Measurements from ENCODE around the gene MSN.

Gene MSN

DNA sequence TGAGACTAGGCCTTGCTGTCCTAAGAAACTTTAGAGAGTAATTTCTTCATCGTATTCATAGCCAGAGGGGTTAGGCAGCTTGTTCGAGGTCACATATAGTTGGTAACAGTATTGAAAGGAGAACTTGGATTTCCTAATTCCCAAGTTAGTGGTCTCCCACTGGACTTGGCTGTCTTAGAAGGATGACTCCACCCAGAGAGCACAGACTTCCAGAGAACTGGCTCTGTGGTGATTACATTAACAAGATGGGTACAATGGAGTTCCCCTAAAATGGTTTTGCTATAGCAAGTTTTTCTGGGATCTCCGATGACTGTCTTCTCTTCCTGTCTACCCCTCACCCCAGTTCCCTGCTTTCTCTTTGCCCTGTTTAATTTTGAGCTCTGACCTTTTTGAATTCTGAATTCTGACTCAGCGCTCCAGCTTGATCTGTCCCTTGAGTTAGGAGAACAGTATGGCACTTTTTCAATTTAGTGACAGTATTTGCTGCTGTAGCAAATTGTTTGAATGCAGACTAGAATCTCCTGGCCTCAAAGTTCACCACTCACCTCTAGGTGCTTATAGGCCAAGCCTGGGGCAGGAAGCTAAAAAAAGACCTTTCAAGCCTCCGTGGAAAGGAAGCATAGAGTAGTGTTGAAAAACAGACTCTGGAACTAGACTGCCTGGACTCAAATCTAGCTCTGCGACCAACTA is 6.9 kb downstream of the MSN start:
- Histone ChIP-seq H3K4me1 (ENCODE audit: control insufficient read depth, insufficient read depth, low read length) (0 out of 2 replicates have a peak, but pooled peaks cover 2% of the 10 kb centered on the region), H3K27me3 (ENCODE audit: control insufficient read depth, insufficient read depth, low read length) (no peaks in the 10 kb centered on the region), H3K27ac (ENCODE audit: low read depth, low read length) (no peak overlapping the region), H3K36me3 (ENCODE audit: control insufficient read depth, insufficient read depth, low read length) (0 out of 2 replicates have a peak, but pooled peaks cover 7% of the 10 kb centered on the region), H3K4me3 (ENCODE audit: low read depth, low read length) (no peak overlapping the region), H3K9ac (ENCODE audit: low read depth, low read length) (no peak overlapping the region), H3K9me3 (ENCODE audit: control insufficient read depth, insufficient read depth, low read length) (peaks cover 35% of the 10 kb centered on the region)

DNA sequence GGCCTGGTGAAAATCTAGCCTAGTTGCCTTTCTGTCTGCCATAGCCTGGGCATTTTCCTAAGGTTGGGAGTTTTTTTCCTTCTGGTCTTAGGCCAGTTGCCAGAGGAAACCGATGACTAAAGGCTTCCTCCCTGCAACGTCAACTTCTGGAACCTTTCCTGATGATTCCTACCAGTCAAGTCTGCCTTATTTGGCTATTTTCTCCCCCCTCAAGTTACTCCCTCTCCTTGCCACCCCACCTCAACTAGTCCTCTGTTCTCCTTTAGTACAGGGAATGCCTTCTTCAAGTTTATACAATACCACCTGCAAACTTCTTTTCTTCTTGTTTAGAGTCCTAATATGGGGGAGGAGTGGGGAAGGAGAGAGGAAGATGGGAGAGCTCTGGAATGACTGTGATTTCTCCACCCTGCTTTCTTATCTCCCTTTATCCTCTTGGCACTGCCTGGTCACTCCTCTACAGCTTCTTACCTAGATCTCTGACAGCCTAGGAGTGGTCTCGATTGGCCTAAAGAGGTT is 10.6 kb downstream of the MSN start:
- Histone ChIP-seq H3K4me3 (ENCODE audit: low read depth, low read length) (no peak overlapping the region), H3K27me3 (ENCODE audit: control insufficient read depth, insufficient read depth, low read length) (no peaks in the 10 kb centered on the region), H3K9me3 (ENCODE audit: control insufficient read depth, insufficient read depth, low read length) (peaks cover 33% of the 10 kb centered on the region), H3K36me3 (ENCODE audit: control insufficient read depth, insufficient read depth, low read length) (peaks cover 7% of the 10 kb centered on the region; the same call in 1 of the 2 replicates), H3K27ac (ENCODE audit: low read depth, low read length) (no peak overlapping the region), H3K9ac (ENCODE audit: low read depth, low read length) (no peak overlapping the region), H3K4me1 (ENCODE audit: control insufficient read depth, insufficient read depth, low read length) (no peaks in the 10 kb centered on the region)

DNA sequence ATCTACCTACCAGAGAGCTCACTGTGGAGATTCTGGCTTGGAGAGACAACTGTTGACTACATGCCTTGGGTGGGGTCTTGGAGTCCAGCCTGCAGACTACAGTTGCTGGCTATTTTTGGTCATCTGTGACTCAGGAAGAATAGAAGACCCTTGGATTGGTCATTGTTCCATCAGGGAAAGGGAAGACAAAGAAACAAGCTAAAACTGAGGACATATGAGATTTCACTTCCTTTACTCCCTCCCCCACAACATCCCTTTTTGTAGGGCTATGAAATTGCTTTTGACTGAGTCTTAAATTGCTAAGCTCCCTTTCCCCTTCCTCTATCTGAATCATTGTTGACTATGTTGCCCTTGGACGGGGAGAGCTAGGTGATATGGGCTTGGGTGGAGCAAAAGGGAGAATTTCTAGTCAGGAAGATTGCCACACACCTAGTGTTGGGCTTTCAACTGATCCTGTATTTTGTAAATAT is 11.7 kb downstream of the MSN start:
- Histone ChIP-seq H3K27ac (ENCODE audit: low read depth, low read length) (no peak overlapping the region), H3K9me3 (ENCODE audit: control insufficient read depth, insufficient read depth, low read length) (peaks cover 33% of the 10 kb centered on the region), H3K9ac (ENCODE audit: low read depth, low read length) (no peak overlapping the region), H3K4me1 (ENCODE audit: control insufficient read depth, insufficient read depth, low read length) (no peaks in the 10 kb centered on the region), H3K36me3 (ENCODE audit: control insufficient read depth, insufficient read depth, low read length) (peaks cover 2% of the 10 kb centered on the region; the same call in 1 of the 2 replicates), H3K4me3 (ENCODE audit: low read depth, low read length) (no peak overlapping the region), H3K27me3 (ENCODE audit: control insufficient read depth, insufficient read depth, low read length) (no peaks in the 10 kb centered on the region)

DNA sequence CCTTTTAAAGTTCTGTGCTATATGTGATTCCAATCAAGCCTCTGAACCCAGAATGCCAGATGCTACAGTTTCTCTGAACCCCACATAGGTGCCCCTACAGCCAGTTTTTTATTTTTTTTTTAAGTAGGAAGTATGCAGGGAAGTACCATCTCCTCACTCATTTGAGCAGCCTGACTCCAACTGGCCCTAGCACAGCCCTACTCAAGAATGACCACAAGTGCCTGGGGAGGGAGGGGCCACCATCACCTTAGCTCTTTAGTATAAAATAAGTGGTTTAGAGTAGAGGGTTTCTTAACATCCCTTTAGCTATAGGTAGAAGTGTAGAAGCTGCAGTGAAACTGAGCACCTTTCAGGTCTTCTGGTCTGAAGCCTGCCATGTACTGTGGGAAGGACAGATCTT is 14.4 kb downstream of the MSN start:
- Histone ChIP-seq H3K27ac (ENCODE audit: low read depth, low read length) (no peak overlapping the region), H3K4me3 (ENCODE audit: low read depth, low read length) (no peak overlapping the region), H3K27me3 (ENCODE audit: control insufficient read depth, insufficient read depth, low read length) (no peaks in the 10 kb centered on the region), H3K4me1 (ENCODE audit: control insufficient read depth, insufficient read depth, low read length) (no peaks in the 10 kb centered on the region), H3K9ac (ENCODE audit: low read depth, low read length) (no peak overlapping the region), H3K9me3 (ENCODE audit: control insufficient read depth, insufficient read depth, low read length) (peaks cover 35% of the 10 kb centered on the region), H3K36me3 (ENCODE audit: control insufficient read depth, insufficient read depth, low read length) (no peaks in the 10 kb centered on the region; the same call in 1 of the 2 replicates)

DNA sequence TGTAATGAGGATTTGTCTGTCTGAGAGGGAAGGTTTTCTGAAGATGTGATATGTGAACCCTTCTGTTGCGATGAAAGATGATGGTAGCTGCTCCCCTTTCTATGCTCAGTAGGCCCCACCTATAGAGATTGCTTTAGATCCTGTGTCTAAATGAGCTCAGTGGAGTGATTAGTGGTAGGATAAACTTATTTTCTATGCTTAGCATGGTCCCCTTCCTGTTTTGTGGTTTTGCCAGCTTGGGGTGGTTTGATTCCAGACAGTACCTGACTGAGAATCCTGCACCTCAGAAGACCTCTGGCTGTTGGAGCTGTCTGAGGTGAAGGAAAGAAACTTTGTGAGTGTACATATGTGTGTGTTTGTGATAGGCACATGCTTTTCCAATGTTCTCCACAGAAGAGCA is 17.7 kb downstream of the MSN start:
- Histone ChIP-seq H3K36me3 (ENCODE audit: control insufficient read depth, insufficient read depth, low read length) (no peaks in the 10 kb centered on the region; the same call in 1 of the 2 replicates), H3K4me3 (ENCODE audit: low read depth, low read length) (no peak overlapping the region), H3K4me1 (ENCODE audit: control insufficient read depth, insufficient read depth, low read length) (no peaks in the 10 kb centered on the region)

DNA sequence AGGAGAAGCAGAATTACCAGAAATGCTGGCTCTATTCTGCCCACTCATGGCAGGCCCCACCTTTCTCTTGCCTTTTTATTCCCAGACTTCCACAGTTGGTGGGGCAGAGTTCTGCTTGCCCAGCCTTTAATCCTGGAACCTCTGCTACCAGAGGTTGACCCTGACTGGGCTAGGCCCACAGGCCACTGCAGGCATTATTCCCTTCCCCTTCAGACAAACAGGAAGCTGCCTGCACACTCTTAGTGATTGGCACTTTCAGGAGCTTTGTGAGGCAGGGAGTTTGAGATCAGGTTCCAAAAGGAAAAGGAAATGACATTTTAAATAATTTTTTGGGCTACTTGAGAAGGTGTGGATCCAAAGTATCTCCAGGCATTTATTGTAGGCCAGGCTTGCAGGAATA is 18.8 kb downstream of the MSN start:
- Histone ChIP-seq H3K36me3 (ENCODE audit: control insufficient read depth, insufficient read depth, low read length) (no peaks in the 10 kb centered on the region; the same call in 1 of the 2 replicates), H3K27me3 (ENCODE audit: control insufficient read depth, insufficient read depth, low read length) (no peaks in the 10 kb centered on the region), H3K27ac (ENCODE audit: low read depth, low read length) (no peak overlapping the region), H3K4me1 (ENCODE audit: control insufficient read depth, insufficient read depth, low read length) (no peaks in the 10 kb centered on the region), H3K9me3 (ENCODE audit: control insufficient read depth, insufficient read depth, low read length) (peaks cover 41% of the 10 kb centered on the region), H3K4me3 (ENCODE audit: low read depth, low read length) (no peak overlapping the region), H3K9ac (ENCODE audit: low read depth, low read length) (no peak overlapping the region)

More for the DNA sequence above, 17.7 kb downstream of the MSN start:
- no peak overlapping the region for H3K9ac ChIP-seq (ENCODE audit: low read depth, low read length)
- H3K27me3 ChIP-seq (ENCODE audit: control insufficient read depth, insufficient read depth, low read length) = no peaks in the 10 kb centered on the region
- no peak overlapping the region for H3K27ac ChIP-seq (ENCODE audit: low read depth, low read length)
- peaks cover 32% of the 10 kb centered on the region for H3K9me3 ChIP-seq (ENCODE audit: control insufficient read depth, insufficient read depth, low read length)

DNA sequence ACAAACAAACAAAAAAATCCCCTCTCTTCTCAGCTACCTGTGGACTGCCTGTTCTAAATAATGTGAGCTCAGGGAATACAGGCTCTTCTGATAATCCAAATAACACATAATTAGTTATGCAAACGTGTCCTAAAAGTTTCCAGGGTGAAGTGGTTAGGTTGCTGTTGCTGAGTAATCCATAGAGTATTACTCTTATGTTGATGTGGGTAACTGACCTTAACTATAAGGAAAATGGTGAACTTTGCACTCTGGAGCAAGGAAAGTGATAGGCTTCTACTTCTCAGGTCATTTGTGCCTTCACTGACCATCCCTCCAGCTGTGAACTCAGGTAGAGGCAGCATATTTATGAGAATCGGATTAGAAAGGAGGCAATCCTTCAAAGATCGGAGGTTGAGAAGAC is 19.9 kb downstream of the MSN start:
- Histone ChIP-seq H3K9me3 (ENCODE audit: control insufficient read depth, insufficient read depth, low read length) (peaks cover 40% of the 10 kb centered on the region), H3K4me1 (ENCODE audit: control insufficient read depth, insufficient read depth, low read length) (no peaks in the 10 kb centered on the region), H3K9ac (ENCODE audit: low read depth, low read length) (no peak overlapping the region), H3K27ac (ENCODE audit: low read depth, low read length) (no peak overlapping the region), H3K4me3 (ENCODE audit: low read depth, low read length) (no peak overlapping the region), H3K36me3 (ENCODE audit: control insufficient read depth, insufficient read depth, low read length) (no peaks in the 10 kb centered on the region; the same call in 1 of the 2 replicates), H3K27me3 (ENCODE audit: control insufficient read depth, insufficient read depth, low read length) (no peaks in the 10 kb centered on the region)

DNA sequence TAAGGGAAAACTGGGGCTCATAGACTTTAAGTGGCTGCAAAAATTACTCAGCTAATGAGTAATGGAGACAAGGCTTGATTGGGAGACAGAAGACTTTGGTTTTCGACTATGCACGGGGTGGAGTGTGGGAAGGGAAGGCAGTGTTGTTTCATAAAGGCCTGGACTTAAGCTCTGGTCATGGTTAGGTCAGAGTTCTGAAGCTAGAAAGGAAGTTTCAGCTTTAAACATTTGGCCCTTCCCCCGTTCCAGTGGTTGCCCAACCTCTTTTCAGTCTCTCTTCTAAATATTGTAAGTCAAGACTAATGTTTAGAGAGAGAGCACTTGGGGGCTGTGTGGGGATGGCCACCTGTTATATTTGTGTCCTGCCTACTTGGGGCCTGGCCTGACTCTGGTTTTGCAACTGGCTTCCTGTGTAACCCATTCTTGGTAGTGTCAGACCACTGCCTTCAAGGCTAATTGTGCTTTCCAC is 21.0 kb downstream of the MSN start:
- no peak overlapping the region for H3K27ac ChIP-seq (ENCODE audit: low read depth, low read length)
- H3K4me3 ChIP-seq (ENCODE audit: low read depth, low read length) = no peak overlapping the region
- H3K4me1 ChIP-seq (ENCODE audit: control insufficient read depth, insufficient read depth, low read length) = no peaks in the 10 kb centered on the region
- H3K27me3 ChIP-seq (ENCODE audit: control insufficient read depth, insufficient read depth, low read length) = no peaks in the 10 kb centered on the region
- H3K9me3 ChIP-seq (ENCODE audit: control insufficient read depth, insufficient read depth, low read length) = peaks cover 36% of the 10 kb centered on the region; the same call in 1 of the 2 replicates
- H3K36me3 ChIP-seq (ENCODE audit: control insufficient read depth, insufficient read depth, low read length) = no peaks in the 10 kb centered on the region
- H3K9ac ChIP-seq (ENCODE audit: low read depth, low read length) = no peak overlapping the region

DNA sequence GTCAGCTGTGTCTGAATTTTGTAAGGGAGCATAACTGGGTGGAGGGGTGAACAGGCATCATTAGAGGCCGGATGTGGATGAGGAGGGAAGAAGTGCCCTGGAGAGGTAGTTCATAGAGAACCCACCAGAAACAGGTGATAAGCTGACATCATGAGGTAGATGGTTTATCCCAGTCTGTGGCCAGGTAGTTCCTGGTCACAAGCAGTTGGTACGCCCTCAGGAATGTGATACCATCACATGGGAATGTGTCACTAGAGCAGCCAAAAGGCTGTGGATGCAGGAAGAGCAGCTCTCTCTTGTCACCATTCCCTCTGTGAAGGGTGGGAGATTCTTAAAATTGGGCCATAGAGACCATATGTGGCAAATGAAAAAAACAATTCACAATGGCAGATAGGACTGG is 21.9 kb downstream of the MSN start:
- H3K9ac ChIP-seq (ENCODE audit: low read depth, low read length) = no peak overlapping the region
- H3K4me1 ChIP-seq (ENCODE audit: control insufficient read depth, insufficient read depth, low read length) = no peaks in the 10 kb centered on the region
- no peak overlapping the region for H3K27ac ChIP-seq (ENCODE audit: low read depth, low read length)
- no peaks in the 10 kb centered on the region for H3K27me3 ChIP-seq (ENCODE audit: control insufficient read depth, insufficient read depth, low read length)
- H3K36me3 ChIP-seq (ENCODE audit: control insufficient read depth, insufficient read depth, low read length) = no peaks in the 10 kb centered on the region
- no peak overlapping the region for H3K4me3 ChIP-seq (ENCODE audit: low read depth, low read length)
- H3K9me3 ChIP-seq (ENCODE audit: control insufficient read depth, insufficient read depth, low read length) = peaks cover 36% of the 10 kb centered on the region; the same call in 1 of the 2 replicates

DNA sequence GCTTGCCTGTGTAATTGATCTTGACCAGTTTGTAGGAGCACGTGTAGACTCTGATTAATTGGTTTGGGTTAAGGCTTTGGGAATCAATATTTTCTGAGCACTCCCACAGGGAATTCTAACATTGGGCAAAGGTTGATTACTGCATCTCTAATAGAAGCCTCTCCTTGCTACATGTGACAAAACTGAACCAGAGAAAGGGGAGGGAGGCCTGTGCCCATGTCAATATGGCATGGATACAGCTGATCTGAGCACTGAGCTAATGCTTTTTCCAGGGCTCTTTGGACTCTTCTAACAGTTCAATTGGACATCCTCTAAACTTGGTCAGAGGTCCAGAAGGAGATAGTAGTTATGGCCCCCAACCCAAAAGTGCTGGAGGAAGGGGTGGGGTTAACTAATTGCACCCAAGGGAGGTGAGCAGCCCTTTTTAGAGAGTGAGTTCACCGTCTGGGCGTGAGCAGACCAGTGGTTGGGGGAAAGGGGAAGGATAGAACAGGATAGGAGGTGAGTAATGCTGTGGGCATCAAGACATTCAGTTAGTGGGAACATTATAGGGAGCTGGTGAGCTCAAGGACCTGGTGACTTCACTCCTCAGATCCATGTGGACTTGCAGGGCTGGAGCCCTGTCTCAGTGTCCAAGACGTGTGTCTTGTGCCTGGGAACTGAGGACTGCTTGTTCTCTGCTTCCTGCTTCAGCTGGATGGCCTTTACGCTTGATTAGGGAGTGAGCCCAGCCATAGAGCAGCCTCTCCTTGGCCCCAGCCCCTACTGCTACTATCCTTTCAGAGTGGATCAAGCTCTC is 22.8 kb downstream of the MSN start:
- no peaks in the 10 kb centered on the region for H3K36me3 ChIP-seq (ENCODE audit: control insufficient read depth, insufficient read depth, low read length)
- H3K4me3 ChIP-seq (ENCODE audit: low read depth, low read length) = no peak overlapping the region
- H3K9me3 ChIP-seq (ENCODE audit: control insufficient read depth, insufficient read depth, low read length) = peaks cover 32% of the 10 kb centered on the region; the same call in 1 of the 2 replicates
- no peaks in the 10 kb centered on the region for H3K27me3 ChIP-seq (ENCODE audit: control insufficient read depth, insufficient read depth, low read length)
- H3K9ac ChIP-seq (ENCODE audit: low read depth, low read length) = no peak overlapping the region
- no peaks in the 10 kb centered on the region for H3K4me1 ChIP-seq (ENCODE audit: control insufficient read depth, insufficient read depth, low read length)
- no peak overlapping the region for H3K27ac ChIP-seq (ENCODE audit: low read depth, low read length)

Measured in HUES48 (cell line).